Upper lobe of left lung (tissue), 6 donors: ENCODE measurements around the gene ANKRD11. TPM values are rescaled to one million over a fixed set of nuclear protein-coding genes. Genes with fewer than 3 reads are reported as not detected.

Experiments
- ATAC-seq, 2 donors: fragments of 200-7000 bp; cut with Tn5 transposase; one replicate each; pipeline ENCODE4 v1.9.1; 2022; ENCODE audit warnings: mild to moderate bottlenecking in 2 of 2, moderate library complexity in 2 of 2; ENCODE audit not compliant: low FRiP score in 2 of 2
- DNase-seq, 2 donors: peaks; one replicate each; pipeline ENCODE4 v3.0.0-alpha.2; 2019 to 2020
- H3K27ac ChIP-seq, 4 donors: fragments of 200-600 bp; sonication (generic); one replicate each; pipeline ENCODE4 v1.5.1; 2016 to 2019
- H3K27me3 ChIP-seq, 4 donors: fragments of 200-600 bp; sonication (generic); one replicate each; pipeline ENCODE4 v1.5.1; 2017 to 2019
- H3K36me3 ChIP-seq, 4 donors: fragments of 200-600 bp; sonication (generic); one replicate each; pipeline ENCODE4 v1.5.1; 2016 to 2019
- H3K4me1 ChIP-seq, 4 donors: fragments of 200-600 bp; sonication (generic); one replicate each; pipeline ENCODE4 v1.5.1; 2018 to 2019
- H3K4me3 ChIP-seq, 4 donors: fragments of 200-600 bp; sonication (generic); one replicate each; pipeline ENCODE4 v1.5.1; 2017 to 2019; ENCODE audit warnings: mild to moderate bottlenecking in 2 of 4, moderate library complexity in 1 of 4
- H3K9me3 ChIP-seq, 4 donors: fragments of 200-600 bp; sonication (generic); one replicate each; pipeline ENCODE4 v1.5.1; 2018 to 2019
- EP300 ChIP-seq, 4 donors: sonication (generic); formaldehyde crosslinking; IDR thresholded peaks; one replicate each; pipeline ENCODE4 v1.5.1; 2017; ENCODE audit warnings: antibody characterized with exemption in 4 of 4, control low read depth in 2 of 4
- POLR2A ChIP-seq, 4 donors: fragments of 450-650 bp; IDR thresholded peaks; one replicate each; pipeline ENCODE4 v1.5.1; 2016 to 2017; ENCODE audit warnings: antibody characterized with exemption in 4 of 4, mild to moderate bottlenecking in 2 of 4
- POLR2AphosphoS5 ChIP-seq, 2 donors: sonication (generic); formaldehyde crosslinking; IDR thresholded peaks; one replicate each; pipeline ENCODE4 v1.5.1; 2017; ENCODE audit warnings: antibody characterized with exemption in 2 of 2
- WGBS, 2 donors: methylation state at CpG; one replicate each; pipeline ENCODE4 v1.1.5; 2017 to 2018; 5-methylcytosine and 5-hydroxymethylcytosine counted together
- total RNA-seq, 6 donors: library from RNA; depleted of rRNA in 4 of 6; stranded (reverse); fragments of >200 nt in 4 of 6; gene quantifications; one replicate each; pipeline versions ENCODE4 v1.1.0 to v1.2.1, GENCODE V29; 2016 to 2021
- TF ChIP-seq, protein P1 (sequence below), 6 experiments: fragments of 450-650 bp in 4 of 6; fragments of 200-600 bp in 2 of 6; sonication (generic) in 2 of 6; IDR thresholded peaks; one replicate each; pipeline ENCODE4 v1.5.1; 2016 to 2019; ENCODE audit warnings: antibody characterized with exemption in 6 of 6
- donor health status: DM: no; HTN: no; CAD: no; lungs with moderate emphysema.
- donor health status: DM: no; HTN: yes; CAD: no; lungs with severe emphysema.

Gene ANKRD11
- total RNA-seq, 6 donors from 2014 or later, result 92.4 to 313 (median 134) TPM

DNA sequence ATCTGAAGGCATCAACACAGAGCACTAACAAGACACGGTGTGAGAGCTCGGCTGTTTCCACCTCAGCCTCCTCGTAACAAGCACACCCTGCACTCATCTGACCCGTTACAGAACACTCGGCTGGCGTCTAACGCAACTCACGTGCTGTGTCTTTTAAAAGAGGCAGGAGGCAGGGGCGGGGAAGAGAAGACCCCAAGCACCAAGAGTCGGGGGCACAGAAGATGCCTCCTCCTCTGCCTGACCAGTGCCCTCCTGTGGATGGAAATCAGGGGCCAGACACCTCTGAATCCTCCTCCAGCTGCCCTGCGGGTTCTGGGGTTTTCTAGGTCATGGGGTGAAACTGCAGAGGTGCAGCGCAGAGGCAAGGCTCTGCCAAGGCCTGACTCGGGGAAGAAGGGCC, 198.6 kb downstream of the ANKRD11 start:
- Histone ChIP-seq H3K4me1 (peaks cover 8 to 36% (median 22%) of the 10 kb centered on the region in 4 donors), H3K27ac (peak overlapping the region in 1 of 4 donors; percentile 56), H3K27me3 (no peaks in the 10 kb centered on the region), H3K4me3 (no peak overlapping the region), H3K36me3 (peaks cover 9 to 38% (median 30%) of the 10 kb centered on the region in 4 donors), H3K9me3 (no peaks in the 10 kb centered on the region)
- TF ChIP-seq POLR2A (IDR thresholded peaks at IDR 0.05) (no peak), POLR2AphosphoS5 (IDR thresholded peaks at IDR 0.05) (no peak)
- TF ChIP-seq, protein P1, sequence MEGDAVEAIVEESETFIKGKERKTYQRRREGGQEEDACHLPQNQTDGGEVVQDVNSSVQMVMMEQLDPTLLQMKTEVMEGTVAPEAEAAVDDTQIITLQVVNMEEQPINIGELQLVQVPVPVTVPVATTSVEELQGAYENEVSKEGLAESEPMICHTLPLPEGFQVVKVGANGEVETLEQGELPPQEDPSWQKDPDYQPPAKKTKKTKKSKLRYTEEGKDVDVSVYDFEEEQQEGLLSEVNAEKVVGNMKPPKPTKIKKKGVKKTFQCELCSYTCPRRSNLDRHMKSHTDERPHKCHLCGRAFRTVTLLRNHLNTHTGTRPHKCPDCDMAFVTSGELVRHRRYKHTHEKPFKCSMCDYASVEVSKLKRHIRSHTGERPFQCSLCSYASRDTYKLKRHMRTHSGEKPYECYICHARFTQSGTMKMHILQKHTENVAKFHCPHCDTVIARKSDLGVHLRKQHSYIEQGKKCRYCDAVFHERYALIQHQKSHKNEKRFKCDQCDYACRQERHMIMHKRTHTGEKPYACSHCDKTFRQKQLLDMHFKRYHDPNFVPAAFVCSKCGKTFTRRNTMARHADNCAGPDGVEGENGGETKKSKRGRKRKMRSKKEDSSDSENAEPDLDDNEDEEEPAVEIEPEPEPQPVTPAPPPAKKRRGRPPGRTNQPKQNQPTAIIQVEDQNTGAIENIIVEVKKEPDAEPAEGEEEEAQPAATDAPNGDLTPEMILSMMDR (IDR thresholded peaks at IDR 0.05), result no peak
- 82 to 84% methylated on average over 11 to 13 of the region's 13 CpGs for WGBS, 2 donors
- DNase-seq, result no peak
- ATAC-seq, result no peak

DNA sequence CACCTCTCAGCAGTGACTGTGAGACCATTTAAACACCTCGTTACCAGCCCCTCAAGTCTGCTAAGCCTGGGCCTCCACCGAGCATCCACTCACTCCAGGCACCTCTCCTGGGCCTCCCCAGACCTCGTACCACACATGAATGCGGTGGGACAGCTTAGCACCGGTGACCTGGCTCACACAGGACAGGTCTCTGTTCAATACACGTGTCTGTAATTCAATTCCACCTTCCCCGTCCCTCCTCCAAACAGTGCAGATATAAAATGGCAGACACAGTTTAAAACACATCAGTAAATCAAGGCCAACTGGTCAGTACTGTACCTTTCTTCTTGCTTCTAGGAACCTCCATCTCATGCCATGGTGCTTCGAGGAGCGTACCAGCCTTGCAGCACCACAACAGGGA, 199.0 kb downstream of the ANKRD11 start:
- 76 to 82% methylated on average over 9 of the region's 9 CpGs for WGBS, 2 donors
- Histone ChIP-seq H3K27me3 (no peaks in the 10 kb centered on the region), H3K36me3 (peaks cover 11 to 42% (median 35%) of the 10 kb centered on the region in 4 donors), H3K4me1 (peaks cover 4 to 32% (median 20%) of the 10 kb centered on the region in 4 donors), H3K4me3 (no peak overlapping the region), H3K27ac (peak overlapping the region in 1 of 4 donors; percentile 56), H3K9me3 (no peaks in the 10 kb centered on the region)
- no peak for TF ChIP-seq POLR2A (IDR thresholded peaks at IDR 0.05)
- no peak for TF ChIP-seq POLR2AphosphoS5 (IDR thresholded peaks at IDR 0.05)
- TF ChIP-seq, protein P1 (IDR thresholded peaks at IDR 0.05), result no peak
- TF ChIP-seq EP300 (IDR thresholded peaks at IDR 0.05), result no peak
- ATAC-seq, result no peak
- DNase-seq, result no peak

DNA sequence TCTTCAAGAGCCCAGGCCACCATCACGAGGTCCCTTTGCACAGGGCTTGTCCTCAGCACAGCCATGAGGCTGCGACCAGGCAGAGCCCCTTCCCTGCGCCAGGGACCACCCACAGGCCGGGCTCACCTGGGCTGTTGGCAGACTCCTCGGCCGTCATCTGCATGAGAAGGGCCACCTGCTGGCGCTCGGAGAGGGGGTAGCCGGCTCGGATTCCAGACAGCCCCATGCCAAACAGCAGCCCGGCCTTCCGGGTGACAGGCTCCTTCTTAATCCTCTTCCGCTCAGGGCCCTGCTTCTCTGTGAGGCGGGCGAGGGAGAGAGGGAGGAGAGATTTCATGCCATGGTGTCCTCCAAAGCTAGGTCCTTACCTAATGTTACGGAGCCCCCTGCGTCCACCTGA, 199.5 kb downstream of the ANKRD11 start:
- TF ChIP-seq POLR2AphosphoS5 (IDR thresholded peaks at IDR 0.05) (no peak), POLR2A (IDR thresholded peaks at IDR 0.05) (no peak), EP300 (IDR thresholded peaks at IDR 0.05) (no peak)
- TF ChIP-seq, protein P1 (IDR thresholded peaks at IDR 0.05), result no peak
- Histone ChIP-seq H3K27me3 (no peaks in the 10 kb centered on the region), H3K27ac (no peak overlapping the region), H3K36me3 (peaks cover 16 to 47% (median 39%) of the 10 kb centered on the region in 4 donors), H3K9me3 (no peaks in the 10 kb centered on the region), H3K4me1 (peaks cover 4 to 29% (median 18%) of the 10 kb centered on the region in 4 donors), H3K4me3 (no peak overlapping the region)
- ATAC-seq (no peak), DNase-seq (no peak)
- WGBS, 2 donors, result 86 to 100% methylated on average over 5 to 16 of the region's 17 CpGs

DNA sequence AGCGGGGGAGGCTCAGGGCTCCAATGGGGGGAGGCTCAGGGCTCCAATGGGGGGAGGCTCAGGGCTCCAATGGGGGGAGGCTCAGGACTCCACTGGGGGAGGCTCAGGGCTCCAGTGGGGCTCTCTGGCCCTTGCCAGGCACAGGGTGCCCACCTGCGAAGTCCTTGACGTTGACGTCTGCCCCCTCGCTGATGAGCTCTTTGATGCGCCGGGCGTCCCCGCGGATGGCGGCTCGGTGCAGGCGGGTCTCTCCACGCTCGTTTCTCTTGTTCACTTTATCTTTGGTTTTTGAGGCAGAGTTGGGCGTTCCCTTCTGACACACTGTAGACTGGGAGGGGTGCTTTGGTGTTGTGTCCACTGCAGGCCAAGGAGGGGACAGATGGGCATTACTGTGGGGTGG, 199.9 kb downstream of the ANKRD11 start:
- ATAC-seq (no peak), DNase-seq (no peak)
- Histone ChIP-seq H3K4me3 (no peak overlapping the region), H3K27ac (no peak overlapping the region), H3K9me3 (no peaks in the 10 kb centered on the region), H3K4me1 (peaks cover 4 to 29% (median 18%) of the 10 kb centered on the region in 4 donors), H3K27me3 (no peaks in the 10 kb centered on the region), H3K36me3 (peaks cover 20 to 51% (median 44%) of the 10 kb centered on the region in 4 donors)
- 90 to 93% methylated on average over 15 to 16 of the region's 16 CpGs for WGBS, 2 donors
- TF ChIP-seq POLR2A (IDR thresholded peaks at IDR 0.05) (no peak), EP300 (IDR thresholded peaks at IDR 0.05) (no peak), POLR2AphosphoS5 (IDR thresholded peaks at IDR 0.05) (no peak)
- TF ChIP-seq, protein P1 (IDR thresholded peaks at IDR 0.05), result no peak
